Measurements from ENCODE around the gene ADAMTS13.

DNA sequence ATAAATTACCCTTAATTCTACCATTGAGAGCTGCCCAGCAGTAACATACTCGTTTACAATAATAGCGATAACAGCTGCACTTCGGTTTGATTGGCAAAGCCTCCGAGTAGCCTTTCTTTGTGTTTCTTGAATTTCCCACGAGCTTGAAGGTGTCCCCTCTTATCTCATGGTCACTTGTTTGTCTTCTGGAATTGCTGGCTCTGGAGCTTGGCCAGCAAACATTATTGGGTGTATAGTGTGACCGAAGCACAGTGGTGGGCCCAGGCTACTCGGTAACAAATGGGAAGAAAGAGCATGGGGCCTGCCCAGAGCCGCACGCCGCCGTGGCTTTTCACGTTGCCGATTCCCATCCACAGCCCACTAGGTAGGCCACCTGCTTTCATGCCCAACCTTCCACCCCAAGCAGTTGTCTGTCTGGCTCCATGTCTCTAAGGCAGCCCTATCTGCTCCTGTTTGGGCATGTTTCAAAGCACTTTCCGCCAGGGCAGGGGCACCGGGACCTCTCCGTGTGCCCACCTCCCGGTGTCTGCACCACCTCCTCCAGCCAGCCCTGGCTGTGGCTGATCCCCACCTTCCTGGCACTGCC lies 37.3 kb upstream of the ADAMTS13 start:
- TF ChIP-seq POLR2A (IDR thresholded peaks at IDR 0.05) = no peak
- TF ChIP-seq, protein P1, sequence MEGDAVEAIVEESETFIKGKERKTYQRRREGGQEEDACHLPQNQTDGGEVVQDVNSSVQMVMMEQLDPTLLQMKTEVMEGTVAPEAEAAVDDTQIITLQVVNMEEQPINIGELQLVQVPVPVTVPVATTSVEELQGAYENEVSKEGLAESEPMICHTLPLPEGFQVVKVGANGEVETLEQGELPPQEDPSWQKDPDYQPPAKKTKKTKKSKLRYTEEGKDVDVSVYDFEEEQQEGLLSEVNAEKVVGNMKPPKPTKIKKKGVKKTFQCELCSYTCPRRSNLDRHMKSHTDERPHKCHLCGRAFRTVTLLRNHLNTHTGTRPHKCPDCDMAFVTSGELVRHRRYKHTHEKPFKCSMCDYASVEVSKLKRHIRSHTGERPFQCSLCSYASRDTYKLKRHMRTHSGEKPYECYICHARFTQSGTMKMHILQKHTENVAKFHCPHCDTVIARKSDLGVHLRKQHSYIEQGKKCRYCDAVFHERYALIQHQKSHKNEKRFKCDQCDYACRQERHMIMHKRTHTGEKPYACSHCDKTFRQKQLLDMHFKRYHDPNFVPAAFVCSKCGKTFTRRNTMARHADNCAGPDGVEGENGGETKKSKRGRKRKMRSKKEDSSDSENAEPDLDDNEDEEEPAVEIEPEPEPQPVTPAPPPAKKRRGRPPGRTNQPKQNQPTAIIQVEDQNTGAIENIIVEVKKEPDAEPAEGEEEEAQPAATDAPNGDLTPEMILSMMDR (IDR thresholded peaks at IDR 0.05) = no peak
- no peak for TF ChIP-seq POLR2AphosphoS5 (IDR thresholded peaks at IDR 0.05)

Data from gastroesophageal sphincter (tissue), 3 donors.